ENCODE measurements around the gene P2RY2.
"Not testable (repeated sequence)": the region's sequence is repeated elsewhere in the genome, so short reads cannot be mapped to it uniquely, and the experiment has no call there.

DNA sequence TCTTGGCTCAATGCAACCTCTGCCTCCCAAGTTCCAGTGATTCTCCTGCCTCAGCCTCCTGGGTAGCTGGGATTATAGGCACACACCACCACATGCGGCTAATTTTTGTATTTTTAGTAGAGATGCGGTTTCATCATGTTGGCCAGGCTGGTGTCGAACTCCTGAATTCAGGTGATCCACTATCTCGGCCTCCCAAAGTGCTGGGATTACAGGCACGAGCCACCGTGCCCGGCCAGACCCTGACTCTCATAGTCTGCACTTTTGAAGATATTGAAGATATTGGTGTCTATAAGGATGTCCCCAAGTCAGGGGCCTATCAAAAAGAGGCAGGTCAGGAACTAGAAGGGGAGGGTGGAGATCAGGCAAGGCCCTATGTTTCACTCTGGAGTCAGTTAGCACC is 20.3 kb upstream of the P2RY2 start:
- TF ChIP-seq, protein P1, sequence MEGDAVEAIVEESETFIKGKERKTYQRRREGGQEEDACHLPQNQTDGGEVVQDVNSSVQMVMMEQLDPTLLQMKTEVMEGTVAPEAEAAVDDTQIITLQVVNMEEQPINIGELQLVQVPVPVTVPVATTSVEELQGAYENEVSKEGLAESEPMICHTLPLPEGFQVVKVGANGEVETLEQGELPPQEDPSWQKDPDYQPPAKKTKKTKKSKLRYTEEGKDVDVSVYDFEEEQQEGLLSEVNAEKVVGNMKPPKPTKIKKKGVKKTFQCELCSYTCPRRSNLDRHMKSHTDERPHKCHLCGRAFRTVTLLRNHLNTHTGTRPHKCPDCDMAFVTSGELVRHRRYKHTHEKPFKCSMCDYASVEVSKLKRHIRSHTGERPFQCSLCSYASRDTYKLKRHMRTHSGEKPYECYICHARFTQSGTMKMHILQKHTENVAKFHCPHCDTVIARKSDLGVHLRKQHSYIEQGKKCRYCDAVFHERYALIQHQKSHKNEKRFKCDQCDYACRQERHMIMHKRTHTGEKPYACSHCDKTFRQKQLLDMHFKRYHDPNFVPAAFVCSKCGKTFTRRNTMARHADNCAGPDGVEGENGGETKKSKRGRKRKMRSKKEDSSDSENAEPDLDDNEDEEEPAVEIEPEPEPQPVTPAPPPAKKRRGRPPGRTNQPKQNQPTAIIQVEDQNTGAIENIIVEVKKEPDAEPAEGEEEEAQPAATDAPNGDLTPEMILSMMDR (conservative IDR thresholded peaks at IDR 0.05; ENCODE audit: low read depth in 2 of 2) = not testable (repeated sequence)
- not testable (repeated sequence) for TF ChIP-seq POLR2AphosphoS5 (IDR thresholded peaks at IDR 0.05; ENCODE audit: low read depth); EZH2phosphoT487 (IDR thresholded peaks at IDR 0.05; ENCODE audit: unreplicated experiment); CREB1 (CRISPR knock-in tag; IDR thresholded peaks at IDR 0.05; ENCODE audit: low read depth); EZH2 (IDR thresholded peaks at IDR 0.05; ENCODE audit: low read depth, unreplicated experiment); ZNF331 (CRISPR knock-in tag; IDR thresholded peaks at IDR 0.05; ENCODE audit: low read depth); JUNB (IDR thresholded peaks at IDR 0.05; ENCODE audit: unreplicated experiment); STAT1 (IDR thresholded peaks at IDR 0.05; ENCODE audit: unreplicated experiment); ZNF114 (CRISPR knock-in tag; IDR thresholded peaks at IDR 0.05)
- TF ChIP-seq, protein P2, sequence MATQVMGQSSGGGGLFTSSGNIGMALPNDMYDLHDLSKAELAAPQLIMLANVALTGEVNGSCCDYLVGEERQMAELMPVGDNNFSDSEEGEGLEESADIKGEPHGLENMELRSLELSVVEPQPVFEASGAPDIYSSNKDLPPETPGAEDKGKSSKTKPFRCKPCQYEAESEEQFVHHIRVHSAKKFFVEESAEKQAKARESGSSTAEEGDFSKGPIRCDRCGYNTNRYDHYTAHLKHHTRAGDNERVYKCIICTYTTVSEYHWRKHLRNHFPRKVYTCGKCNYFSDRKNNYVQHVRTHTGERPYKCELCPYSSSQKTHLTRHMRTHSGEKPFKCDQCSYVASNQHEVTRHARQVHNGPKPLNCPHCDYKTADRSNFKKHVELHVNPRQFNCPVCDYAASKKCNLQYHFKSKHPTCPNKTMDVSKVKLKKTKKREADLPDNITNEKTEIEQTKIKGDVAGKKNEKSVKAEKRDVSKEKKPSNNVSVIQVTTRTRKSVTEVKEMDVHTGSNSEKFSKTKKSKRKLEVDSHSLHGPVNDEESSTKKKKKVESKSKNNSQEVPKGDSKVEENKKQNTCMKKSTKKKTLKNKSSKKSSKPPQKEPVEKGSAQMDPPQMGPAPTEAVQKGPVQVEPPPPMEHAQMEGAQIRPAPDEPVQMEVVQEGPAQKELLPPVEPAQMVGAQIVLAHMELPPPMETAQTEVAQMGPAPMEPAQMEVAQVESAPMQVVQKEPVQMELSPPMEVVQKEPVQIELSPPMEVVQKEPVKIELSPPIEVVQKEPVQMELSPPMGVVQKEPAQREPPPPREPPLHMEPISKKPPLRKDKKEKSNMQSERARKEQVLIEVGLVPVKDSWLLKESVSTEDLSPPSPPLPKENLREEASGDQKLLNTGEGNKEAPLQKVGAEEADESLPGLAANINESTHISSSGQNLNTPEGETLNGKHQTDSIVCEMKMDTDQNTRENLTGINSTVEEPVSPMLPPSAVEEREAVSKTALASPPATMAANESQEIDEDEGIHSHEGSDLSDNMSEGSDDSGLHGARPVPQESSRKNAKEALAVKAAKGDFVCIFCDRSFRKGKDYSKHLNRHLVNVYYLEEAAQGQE (IDR thresholded peaks at IDR 0.05; ENCODE audit: unreplicated experiment) = not testable (repeated sequence)
- TF ChIP-seq, protein P3, sequence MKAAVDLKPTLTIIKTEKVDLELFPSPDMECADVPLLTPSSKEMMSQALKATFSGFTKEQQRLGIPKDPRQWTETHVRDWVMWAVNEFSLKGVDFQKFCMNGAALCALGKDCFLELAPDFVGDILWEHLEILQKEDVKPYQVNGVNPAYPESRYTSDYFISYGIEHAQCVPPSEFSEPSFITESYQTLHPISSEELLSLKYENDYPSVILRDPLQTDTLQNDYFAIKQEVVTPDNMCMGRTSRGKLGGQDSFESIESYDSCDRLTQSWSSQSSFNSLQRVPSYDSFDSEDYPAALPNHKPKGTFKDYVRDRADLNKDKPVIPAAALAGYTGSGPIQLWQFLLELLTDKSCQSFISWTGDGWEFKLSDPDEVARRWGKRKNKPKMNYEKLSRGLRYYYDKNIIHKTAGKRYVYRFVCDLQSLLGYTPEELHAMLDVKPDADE (IDR thresholded peaks at IDR 0.05) = not testable (repeated sequence)
- TF ChIP-seq, protein P4, sequence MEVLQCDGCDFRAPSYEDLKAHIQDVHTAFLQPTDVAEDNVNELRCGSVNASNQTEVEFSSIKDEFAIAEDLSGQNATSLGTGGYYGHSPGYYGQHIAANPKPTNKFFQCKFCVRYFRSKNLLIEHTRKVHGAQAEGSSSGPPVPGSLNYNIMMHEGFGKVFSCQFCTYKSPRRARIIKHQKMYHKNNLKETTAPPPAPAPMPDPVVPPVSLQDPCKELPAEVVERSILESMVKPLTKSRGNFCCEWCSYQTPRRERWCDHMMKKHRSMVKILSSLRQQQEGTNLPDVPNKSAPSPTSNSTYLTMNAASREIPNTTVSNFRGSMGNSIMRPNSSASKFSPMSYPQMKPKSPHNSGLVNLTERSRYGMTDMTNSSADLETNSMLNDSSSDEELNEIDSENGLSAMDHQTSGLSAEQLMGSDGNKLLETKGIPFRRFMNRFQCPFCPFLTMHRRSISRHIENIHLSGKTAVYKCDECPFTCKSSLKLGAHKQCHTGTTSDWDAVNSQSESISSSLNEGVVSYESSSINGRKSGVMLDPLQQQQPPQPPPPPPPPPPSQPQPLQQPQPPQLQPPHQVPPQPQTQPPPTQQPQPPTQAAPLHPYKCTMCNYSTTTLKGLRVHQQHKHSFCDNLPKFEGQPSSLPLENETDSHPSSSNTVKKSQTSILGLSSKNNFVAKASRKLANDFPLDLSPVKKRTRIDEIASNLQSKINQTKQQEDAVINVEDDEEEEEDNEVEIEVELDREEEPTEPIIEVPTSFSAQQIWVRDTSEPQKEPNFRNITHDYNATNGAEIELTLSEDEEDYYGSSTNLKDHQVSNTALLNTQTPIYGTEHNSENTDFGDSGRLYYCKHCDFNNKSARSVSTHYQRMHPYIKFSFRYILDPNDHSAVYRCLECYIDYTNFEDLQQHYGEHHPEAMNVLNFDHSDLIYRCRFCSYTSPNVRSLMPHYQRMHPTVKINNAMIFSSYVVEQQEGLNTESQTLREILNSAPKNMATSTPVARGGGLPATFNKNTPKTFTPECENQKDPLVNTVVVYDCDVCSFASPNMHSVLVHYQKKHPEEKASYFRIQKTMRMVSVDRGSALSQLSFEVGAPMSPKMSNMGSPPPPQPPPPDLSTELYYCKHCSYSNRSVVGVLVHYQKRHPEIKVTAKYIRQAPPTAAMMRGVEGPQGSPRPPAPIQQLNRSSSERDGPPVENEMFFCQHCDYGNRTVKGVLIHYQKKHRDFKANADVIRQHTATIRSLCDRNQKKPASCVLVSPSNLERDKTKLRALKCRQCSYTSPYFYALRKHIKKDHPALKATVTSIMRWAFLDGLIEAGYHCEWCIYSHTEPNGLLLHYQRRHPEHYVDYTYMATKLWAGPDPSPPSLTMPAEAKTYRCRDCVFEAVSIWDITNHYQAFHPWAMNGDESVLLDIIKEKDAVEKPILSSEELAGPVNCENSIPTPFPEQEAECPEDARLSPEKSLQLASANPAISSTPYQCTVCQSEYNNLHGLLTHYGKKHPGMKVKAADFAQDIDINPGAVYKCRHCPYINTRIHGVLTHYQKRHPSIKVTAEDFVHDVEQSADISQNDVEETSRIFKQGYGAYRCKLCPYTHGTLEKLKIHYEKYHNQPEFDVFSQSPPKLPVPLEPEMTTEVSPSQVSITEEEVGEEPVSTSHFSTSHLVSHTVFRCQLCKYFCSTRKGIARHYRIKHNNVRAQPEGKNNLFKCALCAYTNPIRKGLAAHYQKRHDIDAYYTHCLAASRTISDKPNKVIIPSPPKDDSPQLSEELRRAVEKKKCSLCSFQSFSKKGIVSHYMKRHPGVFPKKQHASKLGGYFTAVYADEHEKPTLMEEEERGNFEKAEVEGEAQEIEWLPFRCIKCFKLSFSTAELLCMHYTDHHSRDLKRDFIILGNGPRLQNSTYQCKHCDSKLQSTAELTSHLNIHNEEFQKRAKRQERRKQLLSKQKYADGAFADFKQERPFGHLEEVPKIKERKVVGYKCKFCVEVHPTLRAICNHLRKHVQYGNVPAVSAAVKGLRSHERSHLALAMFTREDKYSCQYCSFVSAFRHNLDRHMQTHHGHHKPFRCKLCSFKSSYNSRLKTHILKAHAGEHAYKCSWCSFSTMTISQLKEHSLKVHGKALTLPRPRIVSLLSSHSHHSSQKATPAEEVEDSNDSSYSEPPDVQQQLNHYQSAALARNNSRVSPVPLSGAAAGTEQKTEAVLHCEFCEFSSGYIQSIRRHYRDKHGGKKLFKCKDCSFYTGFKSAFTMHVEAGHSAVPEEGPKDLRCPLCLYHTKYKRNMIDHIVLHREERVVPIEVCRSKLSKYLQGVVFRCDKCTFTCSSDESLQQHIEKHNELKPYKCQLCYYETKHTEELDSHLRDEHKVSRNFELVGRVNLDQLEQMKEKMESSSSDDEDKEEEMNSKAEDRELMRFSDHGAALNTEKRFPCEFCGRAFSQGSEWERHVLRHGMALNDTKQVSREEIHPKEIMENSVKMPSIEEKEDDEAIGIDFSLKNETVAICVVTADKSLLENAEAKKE (CRISPR knock-in tag; IDR thresholded peaks at IDR 0.05) = not testable (repeated sequence)

Measured in GM23338 (cell line).